ENCODE results near the gene PRKCI. TPM values are rescaled to one million over a fixed set of nuclear protein-coding genes. Genes with fewer than 3 reads are reported as not detected.
"Not testable (repeated sequence)": the region's sequence is repeated elsewhere in the genome, so short reads cannot be mapped to it uniquely, and the experiment has no call there.

Gene PRKCI
- total and polyA plus RNA-seq, 2 experiments from 2014 or later, result 33.0 to 47.7 TPM

- H3K9me3 ChIP-seq (ENCODE audit: low read depth), result no peaks in the 10 kb centered on the region
- peak within 1 kb of the TSS; percentile 85 for H2AFZ ChIP-seq
- in situ Hi-C loops (cut with MboI), result loop anchor here (25.0 kb wide), 1 partner anchor 656 kb away; no protein-coding TSS in a partner anchor
- peaks cover 15% of the 10 kb centered on the region for H3K4me1 ChIP-seq (ENCODE audit: insufficient read depth)
- peak within 1 kb of the TSS; percentile 98 for H3K9ac ChIP-seq
- peak within 1 kb of the TSS; percentile 93 for H3K4me3 ChIP-seq
- H3F3A ChIP-seq (ENCODE audit: insufficient read depth), result 0 out of 2 replicates have a peak, but pooled peaks cover 4% of the 10 kb centered on the region
- H3K36me3 ChIP-seq (ENCODE audit: low read depth), result peaks cover 23% of the 10 kb centered on the region
- TF ChIP-seq EZH2phosphoT487 (IDR thresholded peaks at IDR 0.05; ENCODE audit: insufficient read depth, low read depth) (no peak), EZH2 (IDR thresholded peaks at IDR 0.05; ENCODE audit: insufficient read depth, poor library complexity, severe bottlenecking) (no peak)
- peak within 1 kb of the TSS; percentile 90 for H3K27ac ChIP-seq
- H3K9me2 ChIP-seq (ENCODE audit: insufficient read depth), result no peaks in the 10 kb centered on the region
- peaks cover 52% of the 10 kb centered on the region for H3K79me2 ChIP-seq (ENCODE audit: insufficient read depth)
- peak; percentile 96 for DNase-seq
- H4K20me1 ChIP-seq (ENCODE audit: insufficient read depth), result no peaks in the 10 kb centered on the region
- no peaks in the 10 kb centered on the region for H3K27me3 ChIP-seq (replicated peaks; ENCODE audit: insufficient read depth)
- peak within 1 kb of the TSS; percentile 92 for H3K4me2 ChIP-seq (ENCODE audit: unreplicated experiment)
- WGBS, 2 experiments (ENCODE audit: low coverage in 1 of 2, low lambda C conversion rate in 2 of 2, missing lambda C conversion rate in 2 of 2), result 1 to 2% methylated on average over 57 to 71 of the region's 71 CpGs
Measured at GRCh38 chr3:170180908-170181885, 41.0 kb upstream of the PRKCI start, which contains the start of gene PHC3. Gene PHC3, minus strand, starts transcription at chr3:170181733. Its CDS starts 18 bp downstream, at chr3:170181715.

- Histone ChIP-seq H3K4me2 (ENCODE audit: unreplicated experiment) (peak overlapping the region; percentile 23), H4K20me1 (ENCODE audit: insufficient read depth) (no peaks in the 10 kb centered on the region), H2AFZ (peak overlapping the region; percentile 68)
Measured at GRCh38 chr3:170189398-170190256, 32.6 kb upstream of the PRKCI start.

GRCh38 chr3:170195759-170196158 lies 26.5 kb upstream of the PRKCI start:
- H3K9me2 ChIP-seq (ENCODE audit: insufficient read depth); H2AFZ ChIP-seq; H3K27me3 ChIP-seq (replicated peaks; ENCODE audit: insufficient read depth); H3K36me3 ChIP-seq (ENCODE audit: low read depth); H3K4me3 ChIP-seq; DNase-seq; H3K27ac ChIP-seq; H4K20me1 ChIP-seq (ENCODE audit: insufficient read depth); H3K9me3 ChIP-seq (ENCODE audit: low read depth); H3K9ac ChIP-seq; H3K4me1 ChIP-seq (ENCODE audit: insufficient read depth); H3F3A ChIP-seq (ENCODE audit: insufficient read depth); H3K79me2 ChIP-seq (ENCODE audit: insufficient read depth); H3K4me2 ChIP-seq (ENCODE audit: unreplicated experiment): not testable (repeated sequence)
- in situ Hi-C loops (cut with MboI), result loop anchor here (25.0 kb wide), 1 partner anchor 642 kb away; no protein-coding TSS in a partner anchor
- 53 to 64% methylated on average over 3 of the region's 3 CpGs for WGBS, 2 experiments (ENCODE audit: low coverage in 1 of 2, low lambda C conversion rate in 2 of 2, missing lambda C conversion rate in 2 of 2)

More at GRCh38 chr3:170189398-170190256, 32.6 kb upstream of the PRKCI start:
- no peaks in the 10 kb centered on the region for H3K4me1 ChIP-seq (ENCODE audit: insufficient read depth)
- H3K27ac ChIP-seq, result no peak overlapping the region
- H3K9me3 ChIP-seq (ENCODE audit: low read depth), result no peaks in the 10 kb centered on the region
- H3K27me3 ChIP-seq (replicated peaks; ENCODE audit: insufficient read depth), result no peaks in the 10 kb centered on the region; the same call in 1 of the 2 replicates
- H3K79me2 ChIP-seq (ENCODE audit: insufficient read depth), result no peaks in the 10 kb centered on the region
- TF ChIP-seq EZH2phosphoT487 (IDR thresholded peaks at IDR 0.05; ENCODE audit: insufficient read depth, low read depth), result no peak
- TF ChIP-seq EZH2 (IDR thresholded peaks at IDR 0.05; ENCODE audit: insufficient read depth, poor library complexity, severe bottlenecking), result no peak
- 74 to 81% methylated on average over 4 of the region's 4 CpGs for WGBS, 2 experiments (ENCODE audit: low coverage in 1 of 2, low lambda C conversion rate in 2 of 2, missing lambda C conversion rate in 2 of 2)
- H3K4me3 ChIP-seq, result no peak overlapping the region
- no peaks in the 10 kb centered on the region for H3K36me3 ChIP-seq (ENCODE audit: low read depth)
- in situ Hi-C loops (cut with MboI), result loop anchor here (25.0 kb wide), 1 partner anchor 648 kb away; no protein-coding TSS in a partner anchor
- DNase-seq, result no peak
- H3K9ac ChIP-seq, result no peak overlapping the region
- H3K9me2 ChIP-seq (ENCODE audit: insufficient read depth), result no peaks in the 10 kb centered on the region
- H3F3A ChIP-seq (ENCODE audit: insufficient read depth), result no peaks in the 10 kb centered on the region

GRCh38 chr3:170196833-170197232 lies 25.4 kb upstream of the PRKCI start:
- in situ Hi-C loops (cut with MboI), result loop anchor here (25.0 kb wide), 1 partner anchor 640 kb away; no protein-coding TSS in a partner anchor
- H3K27ac ChIP-seq, result no peak overlapping the region

More at GRCh38 chr3:170196833-170197232, 25.4 kb upstream of the PRKCI start:
- H3K9ac ChIP-seq, result no peak overlapping the region
- H3F3A ChIP-seq (ENCODE audit: insufficient read depth), result no peaks in the 10 kb centered on the region
- no peaks in the 10 kb centered on the region for H4K20me1 ChIP-seq (ENCODE audit: insufficient read depth)
- no peaks in the 10 kb centered on the region for H3K9me2 ChIP-seq (ENCODE audit: insufficient read depth)
- H3K36me3 ChIP-seq (ENCODE audit: low read depth), result no peaks in the 10 kb centered on the region
- peaks cover 6% of the 10 kb centered on the region; the same call in 1 of the 2 replicates for H3K27me3 ChIP-seq (replicated peaks; ENCODE audit: insufficient read depth)
- H3K79me2 ChIP-seq (ENCODE audit: insufficient read depth), result no peaks in the 10 kb centered on the region
- H3K4me3 ChIP-seq, result no peak overlapping the region
- H3K9me3 ChIP-seq (ENCODE audit: low read depth), result no peaks in the 10 kb centered on the region
- no peak overlapping the region for H3K4me2 ChIP-seq (ENCODE audit: unreplicated experiment)
- DNase-seq, result peak; percentile 30
- no peaks in the 10 kb centered on the region for H3K4me1 ChIP-seq (ENCODE audit: insufficient read depth)
- 72 to 83% methylated on average over 3 of the region's 3 CpGs for WGBS, 2 experiments (ENCODE audit: low coverage in 1 of 2, low lambda C conversion rate in 2 of 2, missing lambda C conversion rate in 2 of 2)
- no peak for TF ChIP-seq EZH2phosphoT487 (IDR thresholded peaks at IDR 0.05; ENCODE audit: insufficient read depth, low read depth)
- no peak for TF ChIP-seq EZH2 (IDR thresholded peaks at IDR 0.05; ENCODE audit: insufficient read depth, poor library complexity, severe bottlenecking)
- no peak overlapping the region for H2AFZ ChIP-seq
